Cardiac muscle cell (in vitro differentiated cells and primary cell): ENCODE results near the gene SKIL. TPM values are rescaled to one million over a fixed set of nuclear protein-coding genes. Genes with fewer than 3 reads are reported as not detected.
A peak's percentile ranks its signal among the peaks of the same experiment; 100 is the strongest.

Experiments used
- DNase-seq, 2 donors: peaks; one replicate each; pipeline versions ENCODE4 v3.0.0 to v3.0.0-alpha.2; 2010 to 2017; ENCODE audit warnings: low read depth in 1 of 2, low spot score in 1 of 2
- H3K27ac ChIP-seq: fragments of 200-600 bp; sonication (generic); 2 replicates; pipeline ENCODE4 v1.5.1; 2016
- H3K27me3 ChIP-seq: fragments of 200-600 bp; sonication (generic); 2 replicates; pipeline ENCODE4 v1.6.0; 2016; ENCODE audit warnings: control low read depth
- H3K36me3 ChIP-seq: fragments of 200-600 bp; sonication (generic); 2 replicates; pipeline ENCODE4 v1.5.1; 2016; ENCODE audit warnings: control low read depth
- H3K4me1 ChIP-seq: fragments of 200-600 bp; sonication (generic); 2 replicates; pipeline ENCODE4 v1.8.1; 2017; ENCODE audit warnings: low read depth, mild to moderate bottlenecking, mixed run types
- H3K4me3 ChIP-seq: fragments of 200-600 bp; sonication (generic); 2 replicates; pipeline ENCODE4 v1.5.1; 2016; ENCODE audit warnings: mild to moderate bottlenecking
- H3K9me3 ChIP-seq: fragments of 200-600 bp; sonication (generic); 2 replicates; pipeline ENCODE4 v1.5.1; 2017; ENCODE audit warnings: low read depth, mild to moderate bottlenecking, control low read depth
- CTCF ChIP-seq: IDR thresholded peaks from 2 replicates; pipeline ENCODE4 v1.5.1; 2012; ENCODE audit warnings: low read depth, mild to moderate bottlenecking, low read length
- polyA plus RNA-seq: library from polyadenylated mRNA; unstranded; fragments of >200 nt; fragmentation: Nextera tagmentation; extraction: Ambion mirVana; gene quantifications from 2 replicates; pipeline ENCODE4 v1.2.1, GENCODE V29; 2016
- total RNA-seq: library from RNA; depleted of rRNA; stranded (reverse); fragments of >200 nt; gene quantifications from 2 replicates; pipeline ENCODE4 v1.2.3, GENCODE V29; 2016

The SKIL gene
- total and polyA plus RNA-seq, 2 experiments from 2014 or later, result 11.9 to 42.8 TPM

DNA sequence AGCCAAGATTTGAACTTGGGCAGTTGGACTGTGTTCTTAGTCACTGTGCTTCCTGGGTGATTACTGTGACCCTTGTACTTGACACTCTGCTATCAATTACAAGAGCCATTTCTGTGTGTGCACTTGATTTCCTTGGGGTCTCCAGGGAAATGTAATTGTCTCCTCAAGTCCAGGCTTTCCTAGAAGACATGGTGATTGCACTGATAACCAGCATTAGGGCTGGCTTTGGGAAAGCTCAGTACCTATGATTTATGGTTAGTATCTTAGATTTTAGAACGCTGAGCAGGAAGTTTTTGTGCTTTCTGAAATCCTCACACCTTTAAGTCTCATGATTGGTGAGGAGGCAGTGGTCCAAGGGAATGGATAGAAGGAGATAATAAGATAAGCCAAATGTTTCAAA is 59.6 kb downstream of the SKIL start:
- Histone ChIP-seq H3K27me3 (peaks cover 32% of the 10 kb centered on the region), H3K36me3 (no peaks in the 10 kb centered on the region), H3K9me3 (no peaks in the 10 kb centered on the region), H3K4me1 (no peaks in the 10 kb centered on the region), H3K4me3 (no peak overlapping the region), H3K27ac (no peak overlapping the region)
- no peak for TF ChIP-seq CTCF
- no peak for DNase-seq

- Histone ChIP-seq H3K4me3 (peak within 1 kb of the TSS; percentile 39), H3K27ac (no peak within 1 kb of the TSS), H3K36me3 (no peaks in the 10 kb centered on the region), H3K9me3 (no peaks in the 10 kb centered on the region), H3K27me3 (peaks cover 32% of the 10 kb centered on the region), H3K4me1 (no peaks in the 10 kb centered on the region)
- peak; percentile 19 for TF ChIP-seq CTCF
- DNase-seq, result peak; percentile 70 to 74
These were observed 61.2 kb downstream of the SKIL start, which contains the start of gene CLDN11 for GRCh38 chr3:170418422-170419398. TSS of gene CLDN11 (plus strand) at chr3:170418868. CDS start at chr3:170419067, 199 bp downstream.

DNA sequence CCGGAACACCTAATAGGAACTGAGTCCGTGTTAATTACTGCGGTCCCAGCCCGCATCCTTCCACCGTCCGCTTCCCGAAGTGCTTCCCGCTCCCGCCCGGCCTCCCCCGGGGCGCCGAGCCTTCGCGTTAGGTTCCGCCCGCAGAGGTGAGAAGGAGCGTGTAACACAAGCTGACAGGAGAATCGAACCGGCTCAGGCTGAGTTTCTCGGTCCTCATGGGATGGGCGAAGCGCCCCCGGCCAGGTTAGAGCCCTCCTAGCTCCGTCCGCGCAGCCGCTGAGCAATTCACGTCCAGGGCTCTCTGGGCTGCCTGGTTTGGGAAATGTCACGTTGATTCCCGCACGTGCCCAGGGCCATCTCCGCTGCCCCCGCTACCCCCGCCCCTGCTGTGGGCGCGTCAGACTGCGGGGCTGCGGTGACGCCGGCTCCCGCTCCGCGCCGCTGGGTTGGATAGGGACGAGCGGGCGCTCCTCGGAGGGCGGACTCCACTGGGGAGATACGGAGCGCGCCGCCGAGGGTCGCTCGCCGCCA is 62.1 kb downstream of the SKIL start:
- Histone ChIP-seq H3K27ac (no peak overlapping the region), H3K36me3 (no peaks in the 10 kb centered on the region), H3K27me3 (peaks cover 32% of the 10 kb centered on the region), H3K9me3 (no peaks in the 10 kb centered on the region), H3K4me1 (no peaks in the 10 kb centered on the region), H3K4me3 (peak overlapping the region; percentile 39)
- peak; percentile 35 to 65 for DNase-seq
- TF ChIP-seq CTCF, result no peak

DNA sequence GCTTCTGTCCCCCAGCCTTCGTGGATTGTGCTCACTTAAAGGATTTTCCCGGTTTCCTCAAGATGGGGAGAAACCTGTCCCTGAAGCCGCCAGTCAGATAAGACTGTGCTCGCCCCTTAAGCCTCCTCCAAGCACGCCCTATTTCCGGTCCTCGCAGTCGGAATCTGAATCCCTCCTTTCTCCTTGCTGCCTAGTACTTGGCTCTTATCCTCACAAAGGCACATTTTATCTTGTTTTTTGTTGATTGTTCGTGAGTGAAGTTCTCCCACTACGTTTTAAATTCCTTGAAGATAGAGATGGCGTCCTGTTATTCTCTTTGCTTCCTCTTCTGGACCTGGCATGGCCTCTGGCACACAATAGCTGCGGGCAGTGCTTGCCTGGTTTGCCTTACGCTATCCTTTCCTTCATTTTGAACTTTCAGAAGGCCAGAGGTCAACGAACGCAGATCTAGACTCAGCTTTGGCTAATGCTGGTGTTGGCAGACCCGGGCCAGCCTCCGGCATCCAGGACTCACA is 62.8 kb downstream of the SKIL start:
- Histone ChIP-seq H3K9me3 (no peaks in the 10 kb centered on the region), H3K36me3 (no peaks in the 10 kb centered on the region), H3K27me3 (peaks cover 32% of the 10 kb centered on the region), H3K4me1 (no peaks in the 10 kb centered on the region), H3K4me3 (no peak overlapping the region), H3K27ac (no peak overlapping the region)
- peak in 1 of 2 donors; percentile 80 for DNase-seq
- no peak for TF ChIP-seq CTCF

DNA sequence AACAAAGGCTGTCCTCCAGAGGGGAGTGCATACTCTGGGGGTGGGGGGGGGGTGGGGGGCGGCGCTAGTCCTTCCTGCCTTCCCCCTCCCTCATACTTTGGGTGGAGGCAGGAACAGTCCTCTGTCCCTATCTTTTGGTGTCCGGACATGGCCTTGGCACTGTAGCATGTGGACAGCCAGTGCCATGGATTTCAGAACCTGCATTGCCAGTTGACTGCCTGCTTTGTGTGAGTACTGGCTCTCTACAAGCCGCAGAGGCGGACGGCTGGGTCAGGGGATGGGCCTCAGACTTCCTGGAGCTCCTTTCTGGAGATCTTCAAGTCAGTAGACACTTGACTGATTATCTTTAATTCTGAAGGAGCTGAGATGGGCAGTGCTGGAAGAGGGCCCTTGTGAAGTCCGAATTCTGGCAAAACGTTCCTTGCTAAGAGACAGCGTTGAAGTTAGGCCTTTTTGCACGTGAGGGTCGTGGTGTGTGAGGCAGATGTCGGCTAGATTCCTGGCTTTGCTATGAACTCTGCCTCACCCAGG is 63.7 kb downstream of the SKIL start:
- TF ChIP-seq CTCF, result no peak
- Histone ChIP-seq H3K27me3 (peaks cover 32% of the 10 kb centered on the region), H3K4me3 (no peak overlapping the region)

More for the DNA sequence above, 63.7 kb downstream of the SKIL start:
- Histone ChIP-seq H3K4me1 (no peaks in the 10 kb centered on the region), H3K27ac (no peak overlapping the region), H3K9me3 (no peaks in the 10 kb centered on the region), H3K36me3 (no peaks in the 10 kb centered on the region)
- DNase-seq, result peak; percentile 22 to 55
